A549 treated with RU486 at 1 μM for 4 hours (cell line): Measurements from ENCODE around the gene ZNF85. TPM values are rescaled to one million over a fixed set of nuclear protein-coding genes. Genes with fewer than 3 reads are reported as not detected.

Source experiments
- total RNA-seq: library from RNA; stranded (reverse); fragments of 200-300 nt; extraction: Qiagen RNA extraction; gene quantifications from 5 replicates; pipeline ENCODE4 v1.2.3, GENCODE V29; 2022; ENCODE audit warnings: low read depth

ZNF85 gene
- 0.09 to 0.30 TPM (median 0.19 TPM) in 4 of 5 replicates, not detected in the other for total RNA-seq

GRCh38 chr19:20923077-20923871 is at the start of gene ZNF85:
ZNF85 (plus strand) TSS chr19:20923251; CDS start chr19:20923401, 150 bp downstream.

Other genes starting within 250 kb of the ZNF85 start
- gene ZNF66, start 146.9 kb upstream of the ZNF85 start, total RNA-seq = not detected in 5 replicates
- gene ZNF430, start 97.4 kb downstream of the ZNF85 start, total RNA-seq = 1.7 to 2.7 TPM (median 2.1 TPM) in 5 replicates
- 2.4 to 4.0 TPM (median 3.6 TPM) in 5 replicates for gene ZNF714, start 159.0 kb downstream of the ZNF85 start, total RNA-seq
- 3.1 to 5.6 TPM (median 4.1 TPM) in 5 replicates for gene ZNF431, start 218.8 kb downstream of the ZNF85 start, total RNA-seq